Fibroblast of skin of right quadriceps (primary cell): ENCODE results near the gene DACH1.

ENCODE experiments used
- DNase-seq: peaks from one replicate; pipeline ENCODE4 v3.0.0-alpha.2; 2013

DACH1 gene

DNA sequence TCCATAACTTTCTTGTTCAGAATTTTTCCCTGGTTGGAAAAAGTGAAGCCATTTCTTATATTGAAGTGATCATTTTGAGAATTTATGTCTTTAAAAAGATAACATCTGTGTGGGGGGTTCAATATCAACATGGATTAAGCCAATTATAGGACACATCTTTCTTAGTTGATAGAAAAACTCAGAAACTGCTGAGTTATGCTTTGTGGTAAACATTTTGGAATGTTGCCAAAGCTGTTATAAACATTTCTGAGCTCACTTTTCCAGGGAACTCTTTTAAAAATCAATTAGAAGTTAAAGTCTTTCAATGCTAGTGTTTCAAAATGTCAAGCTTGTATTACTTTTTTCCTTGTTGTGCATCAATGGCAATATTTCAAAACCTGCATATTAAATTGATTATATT, 248.8 kb downstream of the DACH1 start:
- peak; percentile 53 for DNase-seq

DNA sequence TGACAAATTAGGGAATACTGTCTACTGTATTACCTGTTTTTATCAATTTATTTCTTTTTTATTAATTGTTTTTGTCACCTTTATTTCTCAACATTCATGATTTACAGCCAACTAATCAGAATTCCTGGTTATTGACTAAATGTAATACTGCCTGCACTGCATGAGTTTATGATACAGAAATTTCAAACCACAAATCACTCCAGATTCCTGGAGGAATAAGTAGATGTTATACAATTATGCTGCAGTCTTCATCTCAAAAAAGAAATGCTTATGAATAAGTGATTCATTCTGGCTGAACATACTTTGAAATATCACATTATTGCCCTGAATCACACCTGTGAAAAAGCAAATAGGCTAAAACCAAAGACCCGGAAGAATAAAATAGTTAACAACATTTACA, 249.7 kb downstream of the DACH1 start:
- no peak for DNase-seq

DNA sequence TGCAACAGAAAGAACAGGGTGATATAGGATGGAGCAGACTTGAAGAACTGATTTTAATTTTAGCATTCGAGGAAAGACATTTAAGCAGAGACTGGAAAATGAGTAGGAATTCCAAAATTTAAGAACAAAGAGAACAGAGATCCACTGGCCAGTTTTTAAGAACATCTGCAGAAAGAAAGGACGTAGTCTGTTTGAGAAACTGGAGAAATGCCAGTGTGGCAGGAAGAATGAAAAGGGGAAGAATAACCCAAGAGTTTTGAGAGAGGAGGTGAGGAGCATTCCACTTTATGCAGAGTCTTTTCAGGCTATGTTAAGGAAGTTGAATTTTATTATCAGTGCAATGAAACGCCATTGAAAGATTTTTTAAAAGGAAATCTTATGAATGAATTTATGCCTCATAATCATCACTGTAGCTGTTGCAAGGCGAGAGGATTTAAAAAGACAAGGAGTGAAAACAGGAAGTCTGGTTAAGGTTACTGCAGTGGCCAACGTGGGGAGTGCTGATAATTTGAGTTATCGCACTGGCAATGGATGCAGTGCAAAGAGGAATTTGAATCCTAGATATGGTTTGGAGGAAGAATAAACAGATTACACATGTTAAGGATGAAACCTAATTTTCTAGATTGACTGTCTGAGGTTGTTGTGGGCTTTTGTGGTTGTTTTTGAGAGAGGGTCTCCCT, 253.8 kb downstream of the DACH1 start:
- no peak for DNase-seq

DNA sequence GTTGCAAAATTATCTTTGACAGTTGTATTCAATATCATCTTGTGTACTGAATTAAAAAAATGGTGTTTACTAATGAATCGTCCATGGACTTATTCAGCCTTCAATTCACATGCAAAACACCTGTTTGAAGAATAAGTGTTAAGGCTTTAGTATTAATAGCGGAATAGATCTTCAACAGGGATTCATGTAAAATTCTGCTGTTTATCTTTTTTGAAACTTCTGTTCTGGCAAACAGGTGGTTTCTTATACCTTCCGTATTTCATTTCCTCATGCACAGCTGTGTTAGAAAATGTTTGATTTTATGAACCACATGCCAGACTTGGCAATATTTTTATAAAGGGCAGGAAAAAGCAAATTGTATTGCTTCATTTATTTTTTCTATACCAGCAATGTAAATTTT, 255.7 kb downstream of the DACH1 start:
- no peak for DNase-seq

DNA sequence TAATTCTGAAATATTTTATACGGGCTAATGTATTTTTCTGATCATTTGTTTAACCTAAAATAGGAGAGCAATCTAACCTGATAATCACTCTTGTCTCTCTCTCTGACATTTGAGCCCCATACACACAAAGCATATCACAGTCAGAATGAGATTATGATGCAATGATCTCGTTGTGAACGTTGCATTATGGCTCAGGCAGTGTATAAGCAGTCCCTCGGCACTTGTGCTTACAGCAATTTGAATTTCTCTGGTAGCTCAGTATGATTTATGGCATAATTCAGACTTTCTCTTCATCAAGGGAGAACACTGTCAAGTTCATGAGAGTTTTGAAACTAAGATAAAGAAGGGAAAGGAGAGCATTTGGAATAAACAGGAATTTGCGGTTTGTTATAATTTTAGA, 256.1 kb downstream of the DACH1 start:
- no peak for DNase-seq

DNA sequence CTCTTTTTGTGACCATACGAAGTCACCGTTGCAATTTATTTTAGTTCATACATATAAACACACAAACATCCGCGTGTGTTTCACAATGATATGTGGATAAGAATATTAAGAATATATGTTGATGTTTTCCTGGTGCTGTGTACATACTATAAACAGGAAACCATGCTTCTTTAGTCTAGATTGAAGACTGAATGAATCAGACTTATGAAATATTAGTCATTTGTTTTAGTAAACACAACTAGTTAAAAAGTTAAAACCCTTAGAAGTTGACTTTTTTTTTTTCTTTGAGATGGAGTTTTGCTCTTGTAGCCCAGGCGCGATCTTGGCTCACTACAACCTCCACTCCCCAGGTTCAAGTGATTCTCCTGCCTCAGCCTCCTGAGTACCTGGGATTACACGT, 257.7 kb downstream of the DACH1 start:
- DNase-seq = no peak

DNA sequence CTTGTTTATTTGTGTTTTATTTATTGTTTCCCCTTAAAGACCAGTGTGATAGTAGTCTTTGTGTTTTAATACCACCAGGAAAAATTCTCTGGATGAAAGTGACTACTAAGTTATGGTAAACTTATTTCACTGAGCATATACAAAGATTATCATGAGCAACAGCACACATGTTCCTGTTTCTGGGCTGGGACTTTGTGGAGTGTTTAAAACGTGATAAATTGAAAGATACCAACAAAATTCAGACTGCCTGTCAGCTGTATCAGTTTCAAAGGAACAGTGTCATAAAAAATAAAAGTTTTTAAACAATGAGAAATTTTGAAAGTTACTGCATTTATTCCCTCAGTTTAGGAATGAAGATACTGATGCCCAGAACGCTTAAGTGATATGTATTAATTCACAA, 259.4 kb downstream of the DACH1 start:
- DNase-seq = no peak

DNA sequence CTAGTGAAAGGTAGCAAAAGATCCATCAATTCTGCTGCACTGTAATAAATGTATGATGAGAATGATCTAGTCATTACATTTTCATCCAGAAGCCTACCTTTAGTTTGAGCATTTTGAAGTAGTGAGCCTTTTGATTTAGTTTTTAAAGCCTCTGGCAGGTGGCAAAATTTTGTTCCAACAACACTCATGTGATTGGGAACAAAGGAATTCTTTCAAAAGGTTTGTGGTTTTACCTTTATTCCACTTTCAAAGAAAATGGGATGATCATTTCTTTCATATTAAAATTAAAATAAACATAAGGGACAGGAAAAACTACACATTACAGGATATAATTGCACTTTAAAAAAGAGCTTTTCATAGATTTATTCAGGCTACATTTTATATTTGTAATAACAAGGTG, 260.2 kb downstream of the DACH1 start:
- DNase-seq = no peak

DNA sequence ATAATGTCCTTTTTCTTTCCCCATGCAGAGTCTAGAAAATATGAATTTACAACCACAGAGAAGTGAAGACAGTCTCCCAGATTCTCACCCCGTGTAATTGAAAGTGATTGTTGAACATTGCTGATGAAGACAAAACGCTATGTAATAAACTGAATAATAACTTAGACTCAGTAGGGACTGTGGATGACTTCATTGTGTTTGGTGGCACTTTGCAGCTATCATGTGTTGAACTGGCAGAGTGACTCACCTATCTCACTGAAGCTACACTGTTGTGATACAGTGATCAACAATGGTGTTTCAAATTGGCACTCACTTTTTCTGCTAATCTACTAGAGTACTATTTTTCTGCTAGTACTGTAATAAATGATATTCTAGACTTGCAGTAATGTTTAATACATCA, 261.3 kb downstream of the DACH1 start:
- DNase-seq = no peak

DNA sequence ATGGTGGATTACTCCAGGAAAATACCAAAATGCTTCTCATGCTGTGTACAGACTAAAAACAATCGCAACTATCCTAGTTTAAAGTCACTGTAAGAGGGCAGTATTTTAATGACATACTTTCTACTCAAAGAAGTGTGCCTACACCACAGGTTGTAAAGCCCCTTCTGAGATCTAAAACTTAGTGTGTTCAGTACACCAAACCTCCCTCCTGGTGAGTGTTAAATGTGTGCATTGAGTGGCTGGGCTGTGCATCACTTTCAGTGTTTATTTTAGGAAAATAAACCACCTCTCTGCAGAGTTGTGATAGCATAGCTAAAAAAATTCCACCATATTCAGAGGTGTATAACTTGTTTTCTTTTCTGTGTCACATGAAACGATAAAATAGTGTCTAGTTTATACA, 263.7 kb downstream of the DACH1 start:
- DNase-seq = no peak

DNA sequence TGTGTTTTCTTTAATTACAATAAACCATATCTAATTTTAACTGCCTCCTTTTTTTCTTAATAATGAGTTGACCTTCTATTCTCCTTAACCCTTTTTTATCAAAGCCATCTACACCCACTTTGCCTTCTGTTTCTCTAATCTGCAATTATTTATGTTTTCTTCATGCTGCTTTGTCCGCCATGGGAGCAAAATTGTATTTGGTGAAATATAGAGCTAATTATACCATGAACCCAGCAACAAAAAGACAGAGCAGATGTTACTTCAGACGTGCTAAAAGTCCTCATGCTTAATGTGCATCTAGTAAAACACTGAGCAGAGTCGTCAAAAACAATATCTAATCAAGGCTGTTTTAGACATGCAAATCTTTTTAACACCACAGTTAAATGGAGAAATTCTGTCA, 264.7 kb downstream of the DACH1 start:
- DNase-seq = no peak

DNA sequence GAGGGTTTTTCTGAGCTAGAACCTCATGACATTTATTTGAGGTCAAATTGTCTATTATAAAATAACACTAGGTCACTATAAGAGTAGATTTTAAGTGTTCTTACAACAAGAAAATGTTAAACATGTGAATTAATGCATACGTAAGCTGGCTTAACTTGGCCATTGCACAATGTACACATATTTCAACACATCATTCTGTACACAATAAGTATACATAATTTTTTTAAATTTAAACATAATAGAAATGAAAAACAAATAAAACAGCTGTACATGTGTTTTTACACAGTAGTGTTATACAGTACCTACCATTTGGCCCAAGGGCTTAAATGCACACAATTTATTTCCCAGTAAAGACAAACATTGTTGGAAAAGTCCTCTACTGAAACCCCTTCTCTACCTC, 269.9 kb downstream of the DACH1 start:
- DNase-seq = no peak

DNA sequence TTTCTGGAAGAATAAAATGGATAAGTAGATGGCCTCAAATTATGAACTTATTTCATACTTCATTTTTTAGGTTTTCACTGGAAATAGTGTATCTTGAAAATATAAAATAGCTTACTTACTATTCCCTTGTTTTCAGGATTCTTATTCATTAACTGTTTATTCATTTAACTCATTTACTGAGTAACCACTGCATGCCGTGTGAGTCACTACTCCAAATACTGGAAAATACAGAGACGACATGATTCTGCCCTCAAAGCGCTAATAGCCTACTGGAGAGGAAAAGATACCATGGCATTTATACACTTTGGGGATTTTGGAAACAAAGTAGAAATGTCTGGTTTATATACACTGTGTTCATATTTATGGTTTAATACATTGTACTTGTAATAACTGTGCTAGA, 270.9 kb downstream of the DACH1 start:
- DNase-seq = no peak

DNA sequence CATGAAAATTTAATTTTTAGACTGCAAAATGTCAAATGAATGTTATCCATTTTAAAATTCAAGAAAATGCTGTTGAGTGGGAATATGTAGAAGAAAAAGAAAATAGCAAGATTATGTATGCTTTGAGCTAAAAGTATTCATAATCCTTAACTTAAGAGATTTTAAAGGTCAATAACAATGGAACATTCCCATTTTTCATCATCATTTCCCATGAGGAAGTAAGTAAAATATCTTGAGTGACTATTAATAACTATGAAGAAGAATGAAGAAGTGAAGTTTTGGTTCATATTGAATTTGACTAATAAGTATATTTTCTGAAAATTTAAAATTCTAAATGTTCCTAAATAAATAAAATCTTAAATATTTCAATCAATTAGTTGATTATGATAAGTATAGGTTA, 273.4 kb downstream of the DACH1 start:
- DNase-seq = no peak

DNA sequence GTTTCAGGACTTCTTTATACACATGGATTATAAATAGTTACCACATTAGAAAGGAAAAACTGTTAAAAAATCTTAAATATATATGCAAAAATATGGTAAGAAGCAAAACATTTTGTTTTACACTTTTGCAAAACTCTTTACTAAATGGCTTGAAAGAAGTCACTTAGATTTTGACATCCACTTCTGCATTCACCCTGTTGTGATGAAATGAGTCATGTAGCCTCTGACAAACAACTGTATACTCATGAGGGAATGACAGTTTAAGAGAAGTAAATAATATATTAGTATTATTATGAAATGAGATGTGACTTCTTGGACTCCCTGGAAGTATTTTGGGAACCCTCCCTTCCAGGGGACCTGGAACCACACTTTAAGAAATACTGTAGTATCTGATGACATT, 275.6 kb downstream of the DACH1 start:
- no peak for DNase-seq

DNA sequence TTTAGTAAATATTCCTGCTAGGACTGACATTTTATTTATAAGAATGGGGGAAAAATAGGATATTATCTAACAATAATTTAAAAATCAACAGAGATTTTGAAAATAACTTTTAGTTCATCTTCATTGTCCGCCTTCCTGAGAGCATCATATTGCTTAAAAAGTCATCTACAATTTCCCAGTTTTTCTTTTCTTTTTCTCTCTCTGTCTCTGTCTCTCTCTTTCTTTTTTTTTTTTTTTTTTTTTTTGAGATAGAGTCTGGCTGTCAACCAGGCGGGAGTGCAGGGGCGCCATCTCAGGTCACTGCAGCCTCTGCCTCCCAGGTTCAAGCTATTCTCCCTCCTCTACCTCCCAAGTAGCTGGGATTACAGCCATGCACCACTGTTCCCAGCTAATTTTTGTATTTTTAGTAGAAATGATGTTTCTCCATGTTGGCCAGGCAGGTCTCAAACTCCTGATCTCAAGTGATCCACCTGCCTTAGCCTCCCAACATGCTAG, 276.3 kb downstream of the DACH1 start:
- DNase-seq = no peak

DNA sequence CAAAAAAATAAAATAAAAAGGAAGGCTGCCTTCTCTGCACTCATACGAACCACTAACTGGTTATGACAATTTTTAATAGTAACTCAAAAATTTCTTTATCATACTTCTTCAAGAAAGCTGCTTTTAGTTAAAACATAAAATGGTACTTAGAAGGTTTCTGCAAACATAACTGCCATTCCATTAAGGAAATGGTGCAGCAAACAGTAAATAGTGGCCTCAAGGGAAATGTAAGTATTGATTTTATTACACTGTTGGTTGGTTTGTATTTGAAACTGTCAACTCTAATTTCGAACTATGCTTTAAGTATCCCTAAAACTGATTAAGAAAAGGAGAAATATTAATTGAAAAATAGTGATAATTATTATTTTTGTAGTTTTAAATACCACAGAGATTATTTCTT, 278.0 kb downstream of the DACH1 start:
- no peak for DNase-seq

DNA sequence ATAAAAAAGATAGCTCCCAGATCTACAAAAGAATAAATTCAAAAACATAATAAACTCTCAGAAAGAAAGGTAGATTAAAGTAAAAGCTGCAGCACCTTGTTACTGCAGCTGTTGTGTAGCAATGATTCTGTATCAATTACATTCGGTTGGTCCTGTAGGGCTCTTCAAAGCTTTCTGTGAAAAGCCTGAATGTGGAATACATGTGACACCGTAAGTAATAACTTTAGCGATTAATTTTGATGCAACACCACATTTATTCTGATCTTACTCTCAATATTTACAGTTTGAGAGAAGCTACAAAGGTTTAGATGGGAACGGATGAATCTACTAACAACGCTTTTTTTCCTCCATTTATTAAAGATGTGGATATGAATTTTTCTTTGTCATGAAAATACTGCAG, 279.2 kb downstream of the DACH1 start:
- DNase-seq = no peak

DNA sequence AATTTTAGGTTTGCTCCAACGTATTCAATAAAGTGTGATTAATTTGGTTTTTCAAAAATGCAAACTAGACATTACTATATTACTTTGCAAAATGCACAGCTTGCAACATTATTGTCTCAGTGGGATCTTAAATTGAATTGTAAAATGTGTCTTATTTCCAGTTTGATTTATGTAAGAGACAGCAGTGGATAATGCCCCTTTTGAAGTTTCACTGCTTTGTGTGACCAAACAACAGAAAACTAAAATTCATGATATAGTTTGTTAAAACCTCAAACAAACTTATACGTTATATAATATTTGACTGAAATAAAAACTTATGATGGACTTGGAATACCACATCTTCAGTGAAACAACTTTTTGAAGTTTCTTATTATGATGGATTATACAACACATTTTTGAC, 279.8 kb downstream of the DACH1 start:
- DNase-seq = no peak

DNA sequence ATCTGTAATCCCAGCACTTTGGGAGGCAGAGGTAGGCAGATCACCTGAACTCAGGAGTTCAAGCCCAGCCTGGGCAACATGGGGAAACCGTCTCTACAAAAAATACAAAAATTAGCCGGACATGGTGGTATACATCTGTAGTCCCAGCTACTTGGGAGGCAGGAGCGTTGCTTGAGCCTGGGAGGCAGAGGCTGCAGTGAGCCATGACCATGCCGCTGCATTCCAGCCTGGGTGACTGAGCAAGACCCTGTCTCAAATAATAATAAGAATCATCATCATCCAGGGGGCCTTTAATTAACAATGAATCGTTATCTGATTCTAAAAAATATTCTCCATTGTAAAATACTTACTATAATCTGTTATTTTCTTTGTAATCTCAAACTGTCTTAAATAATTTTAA, 283.4 kb downstream of the DACH1 start:
- no peak for DNase-seq

DNA sequence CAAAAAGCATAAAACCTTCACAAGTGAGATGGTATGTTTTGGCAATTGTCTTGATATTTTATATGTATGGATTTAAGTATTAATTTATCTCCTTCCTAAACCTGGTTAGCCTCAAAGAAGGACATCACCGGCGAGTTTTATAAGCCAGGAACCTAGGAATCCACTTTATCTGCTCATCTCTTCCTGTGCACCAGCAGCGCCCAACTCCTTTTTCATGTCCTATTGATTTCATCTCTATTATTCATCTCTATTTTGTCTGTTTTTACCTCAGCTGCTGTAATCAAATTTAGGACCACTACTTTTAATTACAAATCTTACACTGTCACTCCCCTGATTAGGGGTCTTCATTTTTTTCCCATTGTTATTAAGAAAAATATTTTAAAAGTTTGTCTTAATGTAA, 286.4 kb downstream of the DACH1 start:
- DNase-seq = no peak

DNA sequence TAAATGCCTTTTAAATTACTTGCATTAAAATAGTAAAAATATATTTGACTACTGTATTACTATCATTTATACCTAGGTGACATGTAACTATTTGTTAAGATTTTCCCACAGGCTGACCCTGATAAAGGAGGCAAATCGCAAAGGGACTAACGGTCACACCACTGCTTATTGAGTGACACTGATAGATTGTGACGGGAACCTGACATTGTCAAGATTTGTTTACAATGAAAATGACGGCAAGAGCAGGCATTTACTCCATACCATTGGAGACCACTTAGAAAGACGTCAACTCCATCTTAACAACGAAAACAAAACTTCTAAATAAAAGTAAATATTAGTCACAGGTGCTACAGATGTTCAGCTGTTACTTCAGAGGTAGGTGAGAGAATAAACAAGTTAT, 289.0 kb downstream of the DACH1 start:
- no peak for DNase-seq

DNA sequence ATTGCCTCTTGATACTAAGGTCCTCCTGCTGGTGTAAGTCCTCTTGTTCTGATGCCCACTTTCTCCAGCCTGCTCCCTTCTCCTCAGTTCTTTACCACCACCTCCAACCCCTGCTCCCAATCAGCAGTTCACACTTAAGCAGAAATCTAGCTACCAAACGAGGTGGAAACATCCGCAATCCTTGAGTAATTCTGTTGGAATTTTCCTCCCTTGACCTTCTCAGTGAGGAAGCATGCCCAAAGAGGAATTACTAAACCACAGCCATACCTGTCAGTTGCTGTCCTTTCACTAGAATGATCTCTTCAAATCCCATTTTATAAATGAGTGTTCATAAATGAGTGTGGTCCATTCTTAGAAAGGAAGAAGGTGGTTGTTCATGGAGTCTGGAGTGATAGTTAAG, 289.9 kb downstream of the DACH1 start:
- DNase-seq = peak; percentile 1

DNA sequence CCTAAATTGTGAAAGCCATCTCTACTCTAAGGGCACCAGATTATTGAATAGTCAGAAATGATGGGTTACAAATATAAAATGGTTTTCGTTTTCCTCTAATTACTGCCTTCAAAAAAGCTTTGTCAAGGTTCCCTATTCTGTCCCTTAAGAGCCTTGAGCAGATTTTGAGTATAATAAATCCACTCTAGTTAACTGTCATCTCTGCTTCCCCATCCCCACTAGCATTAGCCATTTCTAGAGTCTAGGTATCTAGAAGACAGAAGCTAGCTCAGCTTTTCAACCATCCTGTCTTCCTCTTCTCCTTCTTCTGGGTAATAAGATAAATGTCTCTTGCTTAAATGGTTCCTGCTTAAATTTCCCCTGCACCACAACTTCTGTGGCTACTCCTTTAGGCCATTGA, 290.4 kb downstream of the DACH1 start:
- DNase-seq = no peak

DNA sequence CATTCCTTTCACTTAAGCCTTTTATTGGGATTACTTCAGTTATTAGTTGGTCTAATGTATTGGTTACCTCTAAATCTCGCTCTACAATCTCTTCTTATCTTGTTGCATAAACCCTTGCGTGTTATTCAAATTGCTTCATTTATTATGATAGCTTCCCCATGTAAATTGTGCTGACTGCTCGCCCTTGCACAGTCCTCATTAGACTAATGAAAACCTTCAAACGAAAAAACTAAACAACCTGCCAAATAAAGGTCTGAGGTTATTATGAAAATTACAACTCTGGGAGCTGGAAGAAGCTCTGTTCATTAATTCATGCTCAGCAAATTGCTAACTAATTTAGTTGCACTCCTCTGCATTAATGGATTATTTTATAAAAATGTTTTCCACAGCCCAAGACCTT, 320.1 kb downstream of the DACH1 start:
- DNase-seq = no peak

DNA sequence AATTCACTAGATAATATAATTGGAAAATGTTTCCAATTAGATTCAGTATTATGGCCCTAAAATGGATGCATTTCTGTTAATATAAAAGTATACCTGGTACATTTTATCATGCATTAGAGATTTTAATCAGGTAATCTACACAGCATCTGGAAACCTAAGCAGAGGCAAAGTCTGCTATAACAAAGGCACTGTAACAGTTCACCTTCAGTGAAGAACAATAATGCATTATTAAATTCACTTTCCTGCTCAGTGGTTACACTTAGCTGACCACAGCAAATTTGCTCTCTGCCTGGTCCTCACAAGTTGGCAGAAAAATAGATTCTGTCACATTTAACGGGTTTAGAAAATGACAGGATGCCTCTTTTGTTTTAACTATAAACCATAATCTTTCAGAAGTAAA, 326.9 kb downstream of the DACH1 start:
- no peak for DNase-seq
